Activated CD4-positive, CD25-positive, alpha-beta regulatory T cell treated with anti-CD3 and anti-CD28 coated beads, Interleukin-2, amount 50 U/mL, for 72 hours (primary cell): ENCODE results near the gene APOL3.
"Not testable (repeated sequence)": the region's sequence is repeated elsewhere in the genome, so short reads cannot be mapped to it uniquely, and the experiment has no call there.

ENCODE experiments used
- DNase-seq: peaks from one replicate; pipeline ENCODE4 v3.0.0; 2021

The APOL3 gene

GRCh38 chr22:36192542-36192941 lies 32.0 kb upstream of the APOL3 start:
- no peak for DNase-seq

- no peak for DNase-seq
Measured at GRCh38 chr22:36191106-36191836, 30.7 kb upstream of the APOL3 start.

GRCh38 chr22:36187862-36188261 lies 27.3 kb upstream of the APOL3 start:
- DNase-seq, result not testable (repeated sequence)

- DNase-seq, result no peak
Measured at GRCh38 chr22:36185828-36186624, 25.5 kb upstream of the APOL3 start.

GRCh38 chr22:36184433-36185025 lies 24.0 kb upstream of the APOL3 start:
- no peak for DNase-seq

GRCh38 chr22:36183446-36183845 lies 22.9 kb upstream of the APOL3 start:
- no peak for DNase-seq

GRCh38 chr22:36182857-36183256 lies 22.3 kb upstream of the APOL3 start:
- DNase-seq, result no peak

- no peak for DNase-seq
Measured at GRCh38 chr22:36182056-36182455, 21.5 kb upstream of the APOL3 start.

- DNase-seq, result no peak
Measured at GRCh38 chr22:36180928-36181327, 20.4 kb upstream of the APOL3 start.

- peak; percentile 87 for DNase-seq
Measured at GRCh38 chr22:36180038-36180880, 19.7 kb upstream of the APOL3 start.

- no peak for DNase-seq
Measured at GRCh38 chr22:36177160-36177559, 16.6 kb upstream of the APOL3 start.

GRCh38 chr22:36175892-36176291 lies 15.3 kb upstream of the APOL3 start:
- no peak for DNase-seq

GRCh38 chr22:36171941-36172340 lies 11.4 kb upstream of the APOL3 start:
- DNase-seq, result no peak

GRCh38 chr22:36166518-36167220 lies 6.1 kb upstream of the APOL3 start:
- DNase-seq, result no peak

- DNase-seq, result no peak
Measured at GRCh38 chr22:36166086-36166485, 5.5 kb upstream of the APOL3 start.

- no peak for DNase-seq
Measured at GRCh38 chr22:36165141-36165540, 4.6 kb upstream of the APOL3 start.

GRCh38 chr22:36164621-36165020 lies 4.1 kb upstream of the APOL3 start:
- no peak for DNase-seq

- no peak for DNase-seq
Measured at GRCh38 chr22:36163497-36163896, 2.9 kb upstream of the APOL3 start.

GRCh38 chr22:36162127-36163034 lies 1.8 kb upstream of the APOL3 start:
- no peak for DNase-seq

GRCh38 chr22:36161793-36162126 lies 1.2 kb upstream of the APOL3 start:
- not testable (repeated sequence) for DNase-seq
